GM23338 (cell line): ENCODE measurements around the gene OR10K1. TPM values are rescaled to one million over a fixed set of nuclear protein-coding genes. Genes with fewer than 3 reads are reported as not detected.
"Not testable (repeated sequence)": the region's sequence is repeated elsewhere in the genome, so short reads cannot be mapped to it uniquely, and the experiment has no call there.

Experiments used
- ATAC-seq: fragments of 200-7000 bp; cut with Tn5 transposase; 3 replicates; pipeline ENCODE4 v1.9.1; 2020
- DNase-seq: peaks from one replicate; pipeline ENCODE4 v3.0.0-alpha.2; 2015; ENCODE audit warnings: low spot score
- H2AFZ ChIP-seq: fragments of 200-600 bp; sonication (generic); 2 replicates; pipeline ENCODE4 v1.8.0; 2016; ENCODE audit warnings: antibody characterized with exemption, mild to moderate bottlenecking, moderate library complexity
- H3F3A ChIP-seq: fragments of 200-600 bp; sonication (generic); replicated peaks from 2 replicates; pipeline ENCODE4 v1.8.0; 2017; ENCODE audit warnings: antibody characterized with exemption, mixed run types, low read depth
- H3K27ac ChIP-seq: fragments of 200-600 bp; sonication (generic); 2 replicates; pipeline ENCODE4 v1.6.1; 2016; ENCODE audit warnings: low read depth
- H3K27me3 ChIP-seq: fragments of 200-600 bp; sonication (generic); 2 replicates; pipeline ENCODE4 v1.8.0; 2016; ENCODE audit warnings: mild to moderate bottlenecking, mixed run types, moderate library complexity; ENCODE audit not compliant: insufficient read depth
- H3K36me3 ChIP-seq: fragments of 200-600 bp; sonication (generic); 2 replicates; pipeline ENCODE4 v1.8.0; 2016; ENCODE audit warnings: mild to moderate bottlenecking; ENCODE audit not compliant: insufficient read depth
- H3K4me1 ChIP-seq: fragments of 200-600 bp; sonication (generic); 2 replicates; pipeline ENCODE4 v1.8.0; 2016; ENCODE audit warnings: mild to moderate bottlenecking, moderate library complexity; ENCODE audit not compliant: insufficient read depth
- H3K4me2 ChIP-seq: fragments of 200-600 bp; sonication (generic); 2 replicates; pipeline ENCODE4 v1.7.1; 2017; ENCODE audit warnings: mixed run types
- H3K4me3 ChIP-seq: fragments of 200-600 bp; sonication (generic); 2 replicates; pipeline ENCODE4 v1.6.1; 2016; ENCODE audit warnings: mixed run types
- H3K79me2 ChIP-seq: fragments of 200-600 bp; sonication (generic); replicated peaks from 2 replicates; pipeline ENCODE4 v1.8.0; 2017; ENCODE audit warnings: mild to moderate bottlenecking; ENCODE audit not compliant: insufficient read depth
- H3K9me2 ChIP-seq: fragments of 200-600 bp; sonication (generic); 2 replicates; pipeline ENCODE4 v1.8.0; 2017; ENCODE audit not compliant: insufficient read depth
- H4K20me1 ChIP-seq: fragments of 200-600 bp; sonication (generic); replicated peaks from 2 replicates; pipeline ENCODE4 v1.8.0; 2017; ENCODE audit warnings: mild to moderate bottlenecking; ENCODE audit not compliant: insufficient read depth
- H3K27ac Mint-ChIP-seq: 2 replicates; pipeline ENCODE4 v1.8.0; 2020; ENCODE audit warnings: inconsistent platforms, mild to moderate bottlenecking, moderate library complexity, mixed read lengths
- H3K27me3 Mint-ChIP-seq: 3 replicates; pipeline ENCODE4 v1.8.0; 2022; ENCODE audit warnings: low read depth, mild to moderate bottlenecking, moderate library complexity, mixed read lengths, inconsistent platforms; ENCODE audit not compliant: insufficient read depth, poor library complexity
- H3K36me3 Mint-ChIP-seq: 3 replicates; pipeline ENCODE4 v1.8.0; 2021; ENCODE audit warnings: low read depth, mild to moderate bottlenecking, inconsistent platforms, moderate library complexity, mixed read lengths
- H3K4me1 Mint-ChIP-seq: 3 replicates; pipeline ENCODE4 v1.8.0; 2020; ENCODE audit warnings: mild to moderate bottlenecking, inconsistent platforms, mixed read lengths
- H3K4me3 Mint-ChIP-seq: 3 replicates; pipeline ENCODE4 v1.8.0; 2021; ENCODE audit warnings: moderate library complexity, mild to moderate bottlenecking, inconsistent platforms, mixed read lengths
- H3K9me3 Mint-ChIP-seq: 3 replicates; pipeline ENCODE4 v1.8.0; 2020; ENCODE audit warnings: moderate library complexity, mild to moderate bottlenecking, inconsistent platforms, mixed read lengths
- EZH2 ChIP-seq: fragments of 200-600 bp; sonication (generic); IDR thresholded peaks from one replicate; pipeline ENCODE4 v1.8.0; 2017; ENCODE audit warnings: antibody characterized with exemption, mild to moderate bottlenecking, low read depth; ENCODE audit not compliant: unreplicated experiment
- EZH2phosphoT487 ChIP-seq: fragments of 200-600 bp; sonication (generic); IDR thresholded peaks from one replicate; pipeline ENCODE4 v1.8.1; 2018; ENCODE audit warnings: antibody characterized with exemption; ENCODE audit not compliant: unreplicated experiment
- JUNB ChIP-seq: IDR thresholded peaks from one replicate; pipeline ENCODE4 v1.6.1; 2016; ENCODE audit warnings: antibody characterized with exemption; ENCODE audit not compliant: unreplicated experiment
- STAT1 ChIP-seq: IDR thresholded peaks from one replicate; pipeline ENCODE4 v1.6.1; 2016; ENCODE audit warnings: antibody characterized with exemption; ENCODE audit not compliant: unreplicated experiment
- ZNF114 ChIP-seq: fragments of 250-450 bp; sonication (Bioruptor Pico); IDR thresholded peaks from 2 replicates; pipeline ENCODE4 v1.5.0; 2020; ENCODE audit warnings: mild to moderate bottlenecking, moderate library complexity
- polyA plus RNA-seq: library from polyadenylated mRNA; unstranded; fragments of >200 nt; fragmentation: Nextera tagmentation; extraction: Ambion mirVana; gene quantifications from 2 replicates; pipeline ENCODE4 v1.2.1, GENCODE V29; 2016
- total RNA-seq: library from RNA; depleted of rRNA; stranded (reverse); fragments of >200 nt; shearing (Covaris generic); gene quantifications from 2 replicates; pipeline ENCODE4 v1.2.3, GENCODE V29; 2014
- TF ChIP-seq, protein P1 (sequence below): fragments of 250-450 bp; sonication (Bioruptor Pico); IDR thresholded peaks from 2 replicates; pipeline ENCODE4 v1.5.0; 2020; ENCODE audit warnings: mild to moderate bottlenecking, moderate library complexity

The OR10K1 gene
- total and polyA plus RNA-seq, 2 experiments from 2014 or later: not detected

DNA sequence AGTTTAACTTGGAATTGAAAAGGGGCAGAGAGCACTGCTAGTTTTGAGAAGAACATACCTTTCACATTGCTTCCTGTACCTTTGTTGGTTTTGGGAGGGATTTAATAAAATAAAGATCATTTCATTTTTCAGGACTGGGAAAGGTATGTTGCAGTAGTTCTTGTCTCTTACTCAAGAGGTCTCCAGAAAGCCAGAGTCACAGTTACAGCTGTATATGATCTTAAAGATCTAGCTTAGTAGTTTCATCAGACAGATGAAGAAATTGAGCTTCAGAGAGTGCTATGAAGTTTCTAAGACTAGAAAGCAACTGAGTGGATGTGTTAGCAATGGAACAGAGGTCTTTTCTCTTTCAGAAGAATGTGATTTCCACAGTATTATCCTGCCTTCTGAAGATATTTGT is 36.6 kb upstream of the OR10K1 start:
- Histone ChIP-seq H3K36me3 (no peaks in the 10 kb centered on the region), H3K4me2 (no peak overlapping the region), H3K27ac (no peak overlapping the region), H4K20me1 (no peaks in the 10 kb centered on the region), H3K4me3 (no peak overlapping the region), H3K9me2 (no peaks in the 10 kb centered on the region), H3K79me2 (no peaks in the 10 kb centered on the region), H3K27me3 (no peaks in the 10 kb centered on the region), H3F3A (no peaks in the 10 kb centered on the region), H3K4me1 (peaks cover 23% of the 10 kb centered on the region), H2AFZ (peak overlapping the region; percentile 40; the same call in 1 of the 2 replicates)
- Mint-ChIP-seq H3K4me3 (no peak overlapping the region), H3K27me3 (no peaks in the 10 kb centered on the region), H3K4me1 (peaks cover 26% of the 10 kb centered on the region), H3K36me3 (no peaks in the 10 kb centered on the region), H3K9me3 (peaks cover 9% of the 10 kb centered on the region; the same call in 1 of the 3 replicates), H3K27ac (peak overlapping the region; percentile 26)
- TF ChIP-seq EZH2 (no peak), STAT1 (no peak), ZNF114 (CRISPR knock-in tag) (no peak)
- TF ChIP-seq, protein P1, sequence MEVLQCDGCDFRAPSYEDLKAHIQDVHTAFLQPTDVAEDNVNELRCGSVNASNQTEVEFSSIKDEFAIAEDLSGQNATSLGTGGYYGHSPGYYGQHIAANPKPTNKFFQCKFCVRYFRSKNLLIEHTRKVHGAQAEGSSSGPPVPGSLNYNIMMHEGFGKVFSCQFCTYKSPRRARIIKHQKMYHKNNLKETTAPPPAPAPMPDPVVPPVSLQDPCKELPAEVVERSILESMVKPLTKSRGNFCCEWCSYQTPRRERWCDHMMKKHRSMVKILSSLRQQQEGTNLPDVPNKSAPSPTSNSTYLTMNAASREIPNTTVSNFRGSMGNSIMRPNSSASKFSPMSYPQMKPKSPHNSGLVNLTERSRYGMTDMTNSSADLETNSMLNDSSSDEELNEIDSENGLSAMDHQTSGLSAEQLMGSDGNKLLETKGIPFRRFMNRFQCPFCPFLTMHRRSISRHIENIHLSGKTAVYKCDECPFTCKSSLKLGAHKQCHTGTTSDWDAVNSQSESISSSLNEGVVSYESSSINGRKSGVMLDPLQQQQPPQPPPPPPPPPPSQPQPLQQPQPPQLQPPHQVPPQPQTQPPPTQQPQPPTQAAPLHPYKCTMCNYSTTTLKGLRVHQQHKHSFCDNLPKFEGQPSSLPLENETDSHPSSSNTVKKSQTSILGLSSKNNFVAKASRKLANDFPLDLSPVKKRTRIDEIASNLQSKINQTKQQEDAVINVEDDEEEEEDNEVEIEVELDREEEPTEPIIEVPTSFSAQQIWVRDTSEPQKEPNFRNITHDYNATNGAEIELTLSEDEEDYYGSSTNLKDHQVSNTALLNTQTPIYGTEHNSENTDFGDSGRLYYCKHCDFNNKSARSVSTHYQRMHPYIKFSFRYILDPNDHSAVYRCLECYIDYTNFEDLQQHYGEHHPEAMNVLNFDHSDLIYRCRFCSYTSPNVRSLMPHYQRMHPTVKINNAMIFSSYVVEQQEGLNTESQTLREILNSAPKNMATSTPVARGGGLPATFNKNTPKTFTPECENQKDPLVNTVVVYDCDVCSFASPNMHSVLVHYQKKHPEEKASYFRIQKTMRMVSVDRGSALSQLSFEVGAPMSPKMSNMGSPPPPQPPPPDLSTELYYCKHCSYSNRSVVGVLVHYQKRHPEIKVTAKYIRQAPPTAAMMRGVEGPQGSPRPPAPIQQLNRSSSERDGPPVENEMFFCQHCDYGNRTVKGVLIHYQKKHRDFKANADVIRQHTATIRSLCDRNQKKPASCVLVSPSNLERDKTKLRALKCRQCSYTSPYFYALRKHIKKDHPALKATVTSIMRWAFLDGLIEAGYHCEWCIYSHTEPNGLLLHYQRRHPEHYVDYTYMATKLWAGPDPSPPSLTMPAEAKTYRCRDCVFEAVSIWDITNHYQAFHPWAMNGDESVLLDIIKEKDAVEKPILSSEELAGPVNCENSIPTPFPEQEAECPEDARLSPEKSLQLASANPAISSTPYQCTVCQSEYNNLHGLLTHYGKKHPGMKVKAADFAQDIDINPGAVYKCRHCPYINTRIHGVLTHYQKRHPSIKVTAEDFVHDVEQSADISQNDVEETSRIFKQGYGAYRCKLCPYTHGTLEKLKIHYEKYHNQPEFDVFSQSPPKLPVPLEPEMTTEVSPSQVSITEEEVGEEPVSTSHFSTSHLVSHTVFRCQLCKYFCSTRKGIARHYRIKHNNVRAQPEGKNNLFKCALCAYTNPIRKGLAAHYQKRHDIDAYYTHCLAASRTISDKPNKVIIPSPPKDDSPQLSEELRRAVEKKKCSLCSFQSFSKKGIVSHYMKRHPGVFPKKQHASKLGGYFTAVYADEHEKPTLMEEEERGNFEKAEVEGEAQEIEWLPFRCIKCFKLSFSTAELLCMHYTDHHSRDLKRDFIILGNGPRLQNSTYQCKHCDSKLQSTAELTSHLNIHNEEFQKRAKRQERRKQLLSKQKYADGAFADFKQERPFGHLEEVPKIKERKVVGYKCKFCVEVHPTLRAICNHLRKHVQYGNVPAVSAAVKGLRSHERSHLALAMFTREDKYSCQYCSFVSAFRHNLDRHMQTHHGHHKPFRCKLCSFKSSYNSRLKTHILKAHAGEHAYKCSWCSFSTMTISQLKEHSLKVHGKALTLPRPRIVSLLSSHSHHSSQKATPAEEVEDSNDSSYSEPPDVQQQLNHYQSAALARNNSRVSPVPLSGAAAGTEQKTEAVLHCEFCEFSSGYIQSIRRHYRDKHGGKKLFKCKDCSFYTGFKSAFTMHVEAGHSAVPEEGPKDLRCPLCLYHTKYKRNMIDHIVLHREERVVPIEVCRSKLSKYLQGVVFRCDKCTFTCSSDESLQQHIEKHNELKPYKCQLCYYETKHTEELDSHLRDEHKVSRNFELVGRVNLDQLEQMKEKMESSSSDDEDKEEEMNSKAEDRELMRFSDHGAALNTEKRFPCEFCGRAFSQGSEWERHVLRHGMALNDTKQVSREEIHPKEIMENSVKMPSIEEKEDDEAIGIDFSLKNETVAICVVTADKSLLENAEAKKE: no peak
- ATAC-seq (no peak), DNase-seq (no peak)

DNA sequence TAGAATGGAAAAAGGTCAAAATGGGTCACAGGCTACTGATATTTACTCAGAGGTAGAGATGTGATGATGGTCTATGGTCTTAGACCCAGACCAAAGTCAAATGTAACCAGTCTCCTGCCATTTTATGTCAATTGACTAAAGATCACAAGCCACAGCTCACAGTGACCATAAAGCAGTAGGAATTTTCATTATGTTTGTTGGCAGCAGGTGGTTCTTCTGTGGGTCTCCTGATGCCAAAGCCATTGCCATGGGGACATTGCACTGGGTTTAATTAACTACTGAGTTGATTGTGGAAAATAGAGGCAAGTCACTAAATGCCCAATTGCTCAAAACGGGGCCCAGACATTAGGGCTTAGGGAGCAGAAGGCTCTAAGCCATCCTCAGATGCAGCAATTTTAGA is 35.5 kb upstream of the OR10K1 start, which contains the start of gene OR10K2:
OR10K2 (minus strand) TSS at position 101 of the 400 bp plus-strand sequence. CDS start 5,371 bp downstream, outside the sequence.
- ATAC-seq (no peak), DNase-seq (no peak)
- no peaks in the 10 kb centered on the region for H3K36me3 ChIP-seq
- peaks cover 23% of the 10 kb centered on the region for H3K4me1 ChIP-seq
- Mint-ChIP-seq H3K4me1 (peaks cover 24% of the 10 kb centered on the region), H3K27me3 (no peaks in the 10 kb centered on the region), H3K36me3 (no peaks in the 10 kb centered on the region), H3K9me3 (peaks cover 9% of the 10 kb centered on the region; the same call in 1 of the 3 replicates), H3K4me3 (no peak within 1 kb of the TSS), H3K27ac (no peak within 1 kb of the TSS)
- peak within 1 kb of the TSS; percentile 40; the same call in 1 of the 2 replicates for H2AFZ ChIP-seq
- no peaks in the 10 kb centered on the region for H3K27me3 ChIP-seq
- TF ChIP-seq EZH2: no peak
- no peak for TF ChIP-seq ZNF114 (CRISPR knock-in tag)
- no peak for TF ChIP-seq JUNB
- TF ChIP-seq EZH2phosphoT487: no peak
- no peaks in the 10 kb centered on the region for H3F3A ChIP-seq
- H4K20me1 ChIP-seq: no peaks in the 10 kb centered on the region
- H3K4me3 ChIP-seq: no peak within 1 kb of the TSS
- no peak within 1 kb of the TSS for H3K27ac ChIP-seq
- no peak within 1 kb of the TSS for H3K4me2 ChIP-seq
- no peaks in the 10 kb centered on the region for H3K79me2 ChIP-seq
- no peaks in the 10 kb centered on the region for H3K9me2 ChIP-seq

DNA sequence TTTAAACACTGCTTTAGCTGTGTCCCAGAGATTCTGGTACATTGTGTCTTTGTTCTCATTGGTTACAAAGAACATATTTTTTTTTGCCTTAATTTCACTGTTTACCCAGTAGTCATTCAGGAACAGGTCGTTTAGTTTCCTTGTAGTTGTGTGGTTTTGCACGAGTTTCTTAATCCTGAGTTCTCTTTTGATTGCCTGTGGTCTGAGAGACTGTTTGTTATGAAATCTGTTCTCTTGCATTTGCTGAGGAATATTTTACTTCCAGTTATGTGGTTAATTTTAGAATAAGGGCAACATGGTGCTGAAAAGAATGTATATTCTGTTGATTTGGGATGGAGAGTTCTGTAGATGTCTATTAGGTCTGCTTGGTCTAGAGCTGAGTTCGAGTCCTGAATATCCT is 31.5 kb upstream of the OR10K1 start:
- not testable (repeated sequence) for H3K4me1 Mint-ChIP-seq, H2AFZ ChIP-seq, H3K36me3 ChIP-seq, H3K4me3 ChIP-seq, H3K4me1 ChIP-seq, H3K27ac Mint-ChIP-seq, ATAC-seq, DNase-seq, H3F3A ChIP-seq, H3K9me2 ChIP-seq, H3K4me3 Mint-ChIP-seq, H3K36me3 Mint-ChIP-seq, H3K27me3 Mint-ChIP-seq, H3K27me3 ChIP-seq, H4K20me1 ChIP-seq, H3K4me2 ChIP-seq, H3K79me2 ChIP-seq, H3K27ac ChIP-seq
- H3K9me3 Mint-ChIP-seq: peaks cover 24% of the 10 kb centered on the region
